Urothelium cell line (cell line): ENCODE results near the gene BMPR2.
"Not testable (repeated sequence)": the region's sequence is repeated elsewhere in the genome, so short reads cannot be mapped to it uniquely, and the experiment has no call there.

Experiments used
- DNase-seq: peaks from one replicate; pipeline ENCODE4 v3.0.0; 2011; ENCODE audit warnings: low spot score, mixed read lengths
- FAIRE-seq: peaks from 2 replicates; lab custom pipeline; 2011; peaks lifted over from hg19 to GRCh38; lab: Jason Lieb, UNC

BMPR2 gene

GRCh38 chr2:202378662-202379358, 2.7 kb downstream of the BMPR2 start:
- FAIRE-seq (no peak), DNase-seq (no peak)

- FAIRE-seq (no peak), DNase-seq (no peak)
These were observed 6.6 kb downstream of the BMPR2 start for GRCh38 chr2:202382684-202383083.

GRCh38 chr2:202386495-202386894, 10.4 kb downstream of the BMPR2 start:
- not testable (repeated sequence) for DNase-seq, FAIRE-seq

DNA sequence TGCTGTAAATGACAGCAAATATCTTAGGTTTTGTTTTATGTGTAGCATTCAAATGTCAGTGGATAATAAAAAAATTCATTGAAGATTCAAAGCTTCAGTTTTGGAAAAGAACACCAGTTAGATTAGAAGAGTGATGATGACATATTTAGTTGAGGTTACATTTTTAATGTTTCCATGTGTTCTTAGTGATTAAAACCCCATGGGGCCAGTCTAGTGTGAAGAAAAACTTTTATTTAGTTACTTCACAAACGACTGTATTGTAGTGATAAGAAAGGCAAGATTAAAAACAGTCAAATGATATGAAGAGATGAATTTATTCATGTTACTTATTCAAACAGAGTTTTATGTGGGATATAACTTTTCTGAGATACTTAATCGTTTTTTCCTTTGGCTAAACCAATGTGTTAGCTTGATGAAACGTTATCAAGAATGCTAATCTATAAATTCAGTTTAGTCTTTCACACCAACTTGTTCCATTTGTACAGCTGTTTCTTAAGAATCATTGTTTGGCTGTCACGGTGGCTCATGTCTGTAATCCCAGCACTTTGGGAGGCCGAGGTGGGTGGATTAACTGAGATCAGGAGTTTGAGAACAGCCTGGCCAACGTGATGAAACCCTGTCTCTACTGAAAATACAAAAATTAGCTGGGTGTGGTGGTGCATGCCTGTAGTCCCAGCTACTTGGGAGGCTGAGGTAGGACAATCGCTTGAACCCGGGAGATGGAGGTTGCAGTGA, 11.6 kb downstream of the BMPR2 start:
- no peak for FAIRE-seq
- DNase-seq, result no peak

- FAIRE-seq (no peak), DNase-seq (no peak)
These were observed 24.8 kb downstream of the BMPR2 start for GRCh38 chr2:202400941-202401340.

DNA sequence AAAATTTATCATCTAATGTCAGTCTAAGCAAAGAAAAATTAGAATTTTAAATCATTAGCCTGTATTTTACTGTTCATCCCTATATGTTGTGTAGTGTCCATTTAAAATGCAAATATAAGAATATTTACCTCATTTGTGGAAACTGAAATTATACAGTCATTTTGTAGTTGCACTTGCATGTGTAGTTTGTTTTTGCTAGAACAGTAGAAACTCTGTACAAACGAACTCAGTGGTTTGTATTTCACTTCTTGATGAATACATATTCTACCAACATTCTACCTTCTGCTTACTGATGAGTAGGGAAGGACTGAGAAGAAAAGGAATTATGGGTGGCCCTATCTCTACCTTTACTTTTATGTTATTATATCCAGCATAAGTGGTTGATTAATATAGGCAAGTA, 29.7 kb downstream of the BMPR2 start:
- FAIRE-seq (no peak), DNase-seq (no peak)

DNA sequence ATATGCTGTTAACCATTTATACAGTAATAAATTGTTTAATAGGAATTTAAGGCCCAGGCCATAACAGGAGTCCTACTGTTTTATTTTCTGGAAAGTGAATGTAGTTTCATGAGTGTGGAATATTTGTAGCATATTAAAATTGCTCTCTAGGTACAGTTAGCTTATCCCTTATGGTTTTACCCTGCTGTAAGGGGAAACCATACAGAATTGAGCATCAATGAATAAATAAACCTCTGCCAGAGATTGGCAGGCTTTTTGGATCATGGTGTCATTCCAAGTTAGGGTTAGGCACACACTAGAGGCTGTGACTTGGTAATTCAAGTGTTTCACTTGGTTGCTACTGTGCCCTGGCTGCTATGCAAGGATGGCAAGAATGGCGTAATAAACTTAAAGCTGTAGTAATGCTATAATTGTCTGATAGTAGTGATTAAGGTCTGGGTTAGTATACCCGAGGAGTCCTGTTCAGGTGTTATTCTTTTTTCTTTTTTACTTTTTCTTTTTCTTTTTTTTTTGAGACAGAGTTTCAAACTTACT, 30.4 kb downstream of the BMPR2 start:
- DNase-seq, result no peak

GRCh38 chr2:202408546-202409140, 32.5 kb downstream of the BMPR2 start:
- FAIRE-seq (no peak), DNase-seq (no peak)

More for the DNA sequence above, 30.4 kb downstream of the BMPR2 start:
- FAIRE-seq, result no peak

- DNase-seq (no peak), FAIRE-seq (no peak)
These were observed 34.0 kb downstream of the BMPR2 start for GRCh38 chr2:202410092-202410491.

GRCh38 chr2:202411097-202411496, 35.0 kb downstream of the BMPR2 start:
- no peak for FAIRE-seq
- no peak for DNase-seq

DNA sequence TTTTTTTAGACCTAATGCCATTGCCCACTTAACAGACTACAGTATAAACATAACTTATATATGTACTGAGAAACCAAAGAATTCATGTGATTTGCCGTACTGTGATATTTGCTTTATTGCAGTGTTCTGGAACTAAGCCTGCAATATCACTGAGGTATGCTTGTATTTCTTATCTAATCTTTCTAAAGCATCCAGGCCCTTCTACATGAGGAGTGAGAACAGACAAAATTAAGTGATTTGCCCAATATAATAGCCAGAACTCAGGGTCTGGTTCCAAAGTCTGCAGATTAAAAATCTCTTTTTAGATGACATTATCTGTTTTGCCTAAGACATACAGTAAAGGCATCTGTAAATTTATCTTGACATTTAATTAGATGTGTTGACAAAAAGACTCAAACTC, 41.9 kb downstream of the BMPR2 start:
- no peak for FAIRE-seq
- DNase-seq, result no peak

DNA sequence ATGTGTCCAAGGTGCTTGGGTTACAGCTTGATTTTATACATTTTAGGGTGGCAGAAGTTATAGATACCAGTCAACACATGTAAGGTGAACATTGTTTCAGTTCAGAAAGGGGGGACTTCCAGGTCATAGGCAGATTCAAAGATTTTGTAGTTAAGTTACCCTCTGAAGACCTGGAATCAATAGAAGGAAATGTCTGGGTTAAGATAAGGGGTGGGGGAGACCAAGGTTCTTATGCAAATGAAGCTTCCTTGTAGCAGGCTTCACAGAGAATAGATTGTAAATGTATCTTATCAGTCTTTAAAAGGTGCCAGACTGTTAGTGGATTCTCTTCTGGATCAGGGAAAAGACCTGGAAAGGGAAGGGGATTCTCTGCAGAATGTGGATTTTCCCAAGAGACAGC, 42.4 kb downstream of the BMPR2 start:
- DNase-seq (no peak), FAIRE-seq (no peak)

DNA sequence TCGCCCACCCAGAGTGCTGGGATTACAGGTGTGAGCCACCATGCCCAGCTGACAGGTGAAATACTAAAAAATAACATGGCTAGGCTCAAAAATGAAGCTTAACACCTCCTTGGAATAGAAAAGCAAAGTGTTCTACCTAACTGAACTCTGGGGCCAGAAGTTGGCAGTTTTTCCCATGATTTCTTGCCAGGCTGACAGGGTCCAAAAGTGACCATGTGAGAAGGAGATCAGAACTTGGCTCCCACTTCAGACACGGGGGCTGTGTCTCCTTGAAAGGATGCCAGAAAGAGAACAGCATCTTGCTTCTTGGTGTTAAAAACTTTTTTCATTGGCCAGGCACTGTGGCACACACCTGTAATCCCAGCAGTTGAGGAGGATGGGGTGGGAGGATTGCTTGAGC, 47.0 kb downstream of the BMPR2 start:
- DNase-seq, result no peak
- FAIRE-seq, result no peak

DNA sequence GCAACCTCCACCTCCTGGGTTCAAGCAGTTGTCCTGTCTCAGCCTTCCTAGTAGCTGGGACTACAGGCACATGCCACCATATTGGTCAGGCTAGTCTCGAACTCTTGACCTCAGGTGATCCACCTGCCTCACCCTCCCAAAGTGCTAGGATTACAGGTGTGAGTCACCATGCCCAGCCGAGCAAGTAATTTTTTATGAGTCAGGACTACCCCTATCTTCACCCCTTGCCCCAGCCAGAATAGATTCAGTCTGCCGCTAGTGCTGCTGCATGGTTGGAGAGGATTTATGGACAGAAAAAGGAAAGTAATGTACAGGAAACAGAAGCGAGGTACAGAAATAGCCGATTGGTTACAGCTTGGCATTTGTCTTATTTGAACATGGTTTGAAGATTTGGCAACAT, 48.9 kb downstream of the BMPR2 start:
- FAIRE-seq (no peak), DNase-seq (no peak)

DNA sequence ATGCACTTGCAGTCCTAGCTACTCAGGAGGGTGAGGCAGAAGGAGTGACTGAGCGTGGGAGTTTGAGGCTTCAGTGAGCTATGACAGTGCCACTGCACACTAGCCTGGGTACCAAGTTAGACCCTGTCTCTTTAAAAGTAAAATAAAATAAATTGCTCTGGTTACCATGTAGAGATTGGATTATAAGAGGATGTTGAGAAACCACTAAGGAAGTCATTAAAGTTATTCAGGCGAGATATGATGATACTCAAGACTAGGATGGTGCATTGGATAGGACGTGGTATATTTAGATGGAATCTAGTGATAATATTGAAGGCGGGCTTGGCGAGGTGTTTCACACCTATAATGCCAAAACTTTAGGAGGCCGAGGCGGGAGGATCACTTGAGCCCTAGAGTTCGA, 50.6 kb downstream of the BMPR2 start:
- no peak for FAIRE-seq
- no peak for DNase-seq

DNA sequence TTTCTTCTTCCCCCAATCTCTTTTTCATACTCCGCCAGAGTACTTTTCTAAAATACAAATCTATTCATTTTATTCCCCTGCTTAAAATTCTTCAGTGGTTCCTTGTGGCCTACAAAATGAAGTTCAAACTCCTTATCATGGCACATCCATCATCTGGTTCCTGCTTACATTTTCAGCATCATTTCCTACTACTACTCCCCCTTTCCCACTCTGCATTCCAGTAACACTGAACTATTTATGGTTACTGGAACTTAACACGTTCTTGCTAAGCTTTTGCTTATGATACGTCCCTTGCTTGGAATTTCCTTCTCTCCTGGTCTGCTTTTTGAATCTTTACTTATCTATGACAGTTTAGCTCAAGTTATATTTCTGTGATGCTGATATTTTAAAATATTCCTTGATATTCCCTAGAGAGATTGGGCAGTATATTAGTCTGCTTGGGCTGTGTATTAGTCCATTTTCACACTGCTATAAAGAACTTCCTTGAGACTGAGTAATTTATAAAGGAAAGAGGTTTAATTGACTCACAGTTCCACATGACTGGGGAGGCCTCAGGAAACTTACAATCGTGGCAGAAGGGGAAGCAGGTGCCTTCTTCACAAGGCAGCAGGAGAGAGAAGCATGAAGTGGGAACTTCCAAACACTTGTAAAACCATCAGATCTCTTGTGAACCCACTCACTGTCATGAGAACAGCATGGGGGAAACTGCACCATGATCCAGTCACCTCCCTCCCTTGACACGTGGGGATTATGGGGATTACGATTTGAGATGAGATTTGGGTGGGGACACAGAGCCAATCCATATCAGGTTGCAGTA, 53.2 kb downstream of the BMPR2 start:
- DNase-seq (no peak), FAIRE-seq (no peak)

DNA sequence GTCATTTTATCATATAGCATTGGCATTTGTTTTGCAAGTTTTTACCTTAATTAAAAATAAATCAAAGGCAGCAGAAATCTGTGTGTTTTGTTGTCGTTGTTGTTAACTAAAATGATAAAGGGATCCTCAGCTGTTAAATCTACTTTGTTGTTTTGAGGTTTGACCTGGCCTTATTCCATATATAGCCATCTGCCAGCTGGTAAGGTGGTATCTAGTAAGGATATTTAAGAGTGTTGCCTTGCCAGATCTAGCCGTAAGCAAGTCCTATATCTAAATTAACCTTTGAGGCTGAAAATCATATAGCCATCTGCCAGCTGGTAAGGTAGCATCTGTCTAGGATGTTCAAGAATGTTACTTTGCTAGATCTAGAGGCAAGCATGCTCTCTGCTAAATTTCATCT, 56.6 kb downstream of the BMPR2 start:
- FAIRE-seq (no peak), DNase-seq (no peak)

GRCh38 chr2:202434472-202434871, 58.3 kb downstream of the BMPR2 start:
- FAIRE-seq (no peak), DNase-seq (no peak)

DNA sequence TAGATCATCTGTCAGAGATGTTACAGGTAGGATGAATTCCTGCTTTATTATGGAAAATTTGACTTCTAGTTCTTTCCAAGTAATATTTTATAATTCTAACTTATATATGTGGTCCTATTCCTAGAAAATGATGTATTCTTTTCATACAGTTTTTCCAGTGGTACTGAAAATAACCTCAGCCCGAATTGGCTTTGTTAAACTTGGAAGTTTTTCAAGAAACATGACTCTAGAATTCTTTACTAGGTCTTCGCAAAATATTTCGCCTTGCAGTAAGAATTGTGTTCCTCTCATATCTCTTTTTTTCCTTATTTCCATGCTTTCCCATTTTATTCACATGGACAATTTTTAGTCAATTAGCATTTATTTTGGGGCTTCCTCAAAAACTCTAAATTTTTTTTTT, 60.5 kb downstream of the BMPR2 start:
- DNase-seq, result no peak
- FAIRE-seq, result no peak

DNA sequence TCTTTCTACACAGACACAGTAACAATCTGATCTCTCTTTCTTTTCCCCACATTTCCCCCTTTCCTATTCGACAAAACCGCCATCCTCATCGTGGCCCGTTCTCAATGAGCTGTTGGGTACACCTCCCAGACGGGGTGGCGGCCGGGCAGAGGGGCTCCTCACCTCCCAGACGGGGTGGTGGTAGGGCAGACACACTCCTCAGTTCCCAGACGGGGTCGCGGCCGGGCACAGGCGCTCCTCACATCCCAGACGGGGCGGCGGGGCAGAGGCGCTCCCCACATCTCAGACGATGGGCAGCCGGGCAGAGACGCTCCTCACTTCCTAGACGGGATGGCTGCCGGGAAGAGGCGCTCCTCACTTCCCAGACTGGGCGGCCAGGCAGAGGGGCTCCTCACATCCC, 64.0 kb downstream of the BMPR2 start:
- not testable (repeated sequence) for DNase-seq, FAIRE-seq

- DNase-seq (no peak), FAIRE-seq (no peak)
These were observed 66.8 kb downstream of the BMPR2 start for GRCh38 chr2:202442882-202443281.
